A204.1 (cell line): ENCODE results near the gene CCNG2.
"Not testable (repeated sequence)": the region's sequence is repeated elsewhere in the genome, so short reads cannot be mapped to it uniquely, and the experiment has no call there.

Experiments
- FAIRE-seq: peaks from 2 replicates; lab custom pipeline; 2012; peaks lifted over from hg19 to GRCh38; lab: Jason Lieb, UNC

CCNG2 gene, protein sequence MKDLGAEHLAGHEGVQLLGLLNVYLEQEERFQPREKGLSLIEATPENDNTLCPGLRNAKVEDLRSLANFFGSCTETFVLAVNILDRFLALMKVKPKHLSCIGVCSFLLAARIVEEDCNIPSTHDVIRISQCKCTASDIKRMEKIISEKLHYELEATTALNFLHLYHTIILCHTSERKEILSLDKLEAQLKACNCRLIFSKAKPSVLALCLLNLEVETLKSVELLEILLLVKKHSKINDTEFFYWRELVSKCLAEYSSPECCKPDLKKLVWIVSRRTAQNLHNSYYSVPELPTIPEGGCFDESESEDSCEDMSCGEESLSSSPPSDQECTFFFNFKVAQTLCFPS

DNA sequence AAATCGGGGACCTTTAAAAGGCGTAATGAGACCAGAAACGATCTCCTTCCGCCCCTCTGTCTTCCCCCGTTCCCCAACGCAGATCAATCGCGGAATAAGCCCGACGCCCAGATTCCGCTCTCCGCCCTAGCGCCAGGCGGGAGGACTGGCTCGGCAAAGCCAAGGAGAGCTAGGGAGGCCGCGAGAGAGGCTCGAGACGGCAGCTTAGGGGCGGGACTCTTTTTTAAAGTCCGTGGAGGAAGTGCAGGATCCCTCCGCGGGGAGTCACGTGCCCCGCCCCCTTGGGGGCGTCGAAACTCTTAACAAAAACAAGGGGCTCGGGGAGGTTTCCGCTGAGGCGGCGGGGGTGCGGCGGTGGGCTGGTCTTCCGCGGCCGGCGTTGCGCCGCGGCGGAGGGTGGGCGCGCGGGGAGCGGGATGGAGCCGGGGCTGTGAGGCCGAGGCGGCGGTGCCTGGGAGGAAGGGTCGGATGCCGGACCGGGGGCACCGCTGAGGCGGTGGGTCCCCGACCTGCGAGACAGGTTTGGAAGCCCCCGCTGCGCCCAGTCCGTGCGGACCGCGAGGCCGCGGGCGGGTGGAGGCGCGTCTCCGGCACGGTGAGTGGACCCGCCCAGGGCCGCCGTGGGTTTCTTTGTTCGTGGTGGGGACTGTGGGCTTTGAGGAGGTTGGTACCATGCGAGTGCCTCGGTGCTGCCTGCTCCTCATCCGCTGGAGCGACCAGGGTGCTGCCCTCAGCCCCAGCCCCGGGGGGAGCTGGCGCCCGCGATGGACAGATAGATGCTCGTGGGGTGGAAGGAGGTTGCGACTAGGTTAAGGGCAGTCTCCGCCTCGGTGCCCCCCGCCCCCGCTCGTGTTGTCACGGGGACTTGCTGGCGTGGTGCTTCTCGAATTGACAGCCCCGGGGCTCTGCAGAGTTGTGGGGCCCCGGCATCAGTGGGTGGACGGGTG lies at the start of gene CCNG2:
CCNG2 (plus strand) TSS at position 296 of the 947 bp plus-strand sequence. CDS start 1,326 bp downstream, outside the sequence.
- no peak for FAIRE-seq

DNA sequence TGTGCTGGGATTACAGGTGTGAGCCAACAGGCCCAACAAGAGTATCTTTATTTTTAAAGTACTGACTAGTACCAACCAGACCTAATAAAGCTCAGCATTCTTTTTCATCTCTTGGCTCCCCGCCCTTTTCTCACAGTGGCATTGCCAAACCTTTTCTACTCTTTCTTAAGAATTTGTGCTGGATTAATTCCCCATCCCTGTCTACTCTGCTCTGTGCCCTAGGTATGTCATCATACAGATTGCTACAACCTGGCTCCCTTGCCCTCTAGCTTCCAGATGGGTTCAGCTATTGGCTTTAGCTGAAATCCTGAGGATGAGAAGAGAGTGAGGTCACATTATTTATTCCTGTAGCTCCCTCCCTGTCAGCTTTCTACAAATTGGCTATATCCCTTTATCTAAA lies 46.3 kb upstream of the CCNG2 start:
- no peak for FAIRE-seq

DNA sequence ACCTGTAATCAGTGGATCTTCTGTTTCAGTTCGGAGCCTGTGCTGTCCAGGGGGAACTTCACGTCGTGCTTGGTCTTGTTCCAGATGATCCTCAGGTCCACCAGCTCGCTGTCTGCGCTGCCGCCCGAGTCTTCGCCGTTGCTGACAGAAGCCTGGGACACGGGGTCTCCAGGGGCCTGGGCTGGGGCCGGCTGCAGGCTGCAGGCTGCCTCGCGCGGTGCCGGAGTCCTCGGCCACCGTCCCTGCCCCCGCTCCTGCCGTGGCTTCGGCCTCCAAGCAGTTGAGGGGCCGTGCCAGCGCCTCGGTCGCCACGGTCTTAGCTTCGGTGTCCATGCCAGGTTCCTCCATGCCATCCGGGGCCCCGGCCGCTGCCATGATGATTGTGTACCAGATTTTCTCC lies 43.9 kb upstream of the CCNG2 start:
- no peak for FAIRE-seq

DNA sequence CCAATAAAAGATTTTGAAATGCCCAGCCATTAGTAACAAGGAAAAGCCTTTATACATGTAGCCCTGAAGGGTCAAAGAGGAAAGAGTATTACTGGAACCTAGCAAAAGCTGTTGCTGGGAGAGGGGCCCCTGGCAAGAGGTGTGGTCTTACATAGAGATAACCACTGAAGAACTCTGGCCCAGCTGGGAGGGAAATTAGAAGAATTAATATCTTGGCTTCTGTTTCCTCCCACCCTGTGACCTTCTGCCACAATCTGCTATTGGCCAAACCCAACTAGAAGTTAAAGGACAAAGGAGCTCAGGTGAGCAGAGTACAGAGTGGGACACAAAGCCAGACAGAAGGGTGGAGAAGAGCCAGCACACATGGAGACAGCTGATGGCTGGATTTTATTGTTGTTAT lies 39.3 kb upstream of the CCNG2 start:
- no peak for FAIRE-seq

DNA sequence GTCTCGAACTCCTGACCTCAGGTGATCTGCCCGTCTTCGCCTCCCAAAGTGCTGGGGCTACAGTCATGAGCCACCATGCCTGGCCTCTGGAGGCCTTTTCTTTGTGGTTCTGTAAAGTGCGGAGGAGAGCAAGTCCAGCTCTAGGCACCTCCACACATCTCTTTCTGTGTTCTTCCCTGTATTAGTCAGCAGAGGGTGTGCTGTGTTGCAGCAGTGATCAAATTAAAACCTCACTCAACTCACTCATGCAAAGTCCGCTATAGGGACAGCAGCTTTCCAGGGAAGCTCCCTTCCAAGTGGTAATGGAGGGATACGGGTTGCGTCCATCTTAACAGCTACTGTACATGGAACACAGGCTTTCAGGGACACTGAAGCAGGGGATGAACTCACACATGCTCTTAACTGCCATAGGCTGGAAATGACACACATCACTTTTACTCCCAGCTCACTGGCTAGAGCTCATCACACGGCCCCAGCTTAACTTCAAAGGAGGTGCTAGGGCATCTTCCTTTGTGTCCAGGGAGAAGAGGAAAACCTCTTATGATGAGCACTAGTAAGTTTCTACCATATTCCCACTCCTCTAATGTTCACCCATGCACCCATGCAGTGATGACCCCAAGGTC lies 36.0 kb upstream of the CCNG2 start:
- no peak for FAIRE-seq

DNA sequence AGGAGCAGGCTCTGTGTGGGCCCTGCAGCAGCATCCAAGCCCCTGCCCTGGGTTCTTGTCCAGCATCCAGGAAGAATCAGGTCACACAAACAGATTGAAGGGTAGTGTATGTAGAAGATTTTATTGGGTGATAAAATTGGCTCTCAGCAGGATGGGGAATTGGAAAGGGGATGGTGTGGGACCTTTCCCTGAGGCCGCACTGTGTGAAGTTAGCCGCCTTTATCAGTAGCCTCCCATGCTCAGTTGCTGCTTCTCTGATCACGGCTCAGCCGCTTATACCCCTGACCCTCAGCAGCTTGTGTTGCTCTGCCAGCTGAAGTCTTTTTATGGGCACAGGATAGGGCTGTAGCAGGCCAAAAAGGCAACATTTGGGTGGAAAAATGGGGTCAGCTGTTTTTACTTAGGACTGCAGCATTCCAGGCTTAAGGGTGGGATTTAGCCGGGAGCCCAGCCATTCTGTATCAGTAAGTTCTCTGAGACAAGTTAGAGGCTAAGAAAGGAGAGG lies 35.2 kb upstream of the CCNG2 start:
- no peak for FAIRE-seq

DNA sequence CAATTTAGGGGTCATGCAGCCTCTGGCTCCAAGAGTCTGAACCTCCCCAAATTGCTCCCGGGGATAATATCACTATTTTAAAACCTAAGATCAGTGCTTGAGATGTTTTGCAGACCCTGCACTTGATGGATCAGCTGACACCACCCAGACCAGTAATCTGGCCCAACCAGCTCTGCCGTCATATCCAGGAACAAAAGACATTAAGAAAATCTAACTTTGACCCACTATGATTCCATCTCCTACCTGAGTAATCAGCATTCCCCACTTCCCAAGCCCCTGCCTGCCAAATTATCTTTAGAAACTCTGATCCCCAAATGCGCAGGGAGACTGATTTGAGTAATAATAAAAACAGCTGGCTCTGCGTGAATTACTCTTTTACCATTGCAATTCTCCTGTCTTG lies 34.4 kb upstream of the CCNG2 start:
- FAIRE-seq, result no peak

DNA sequence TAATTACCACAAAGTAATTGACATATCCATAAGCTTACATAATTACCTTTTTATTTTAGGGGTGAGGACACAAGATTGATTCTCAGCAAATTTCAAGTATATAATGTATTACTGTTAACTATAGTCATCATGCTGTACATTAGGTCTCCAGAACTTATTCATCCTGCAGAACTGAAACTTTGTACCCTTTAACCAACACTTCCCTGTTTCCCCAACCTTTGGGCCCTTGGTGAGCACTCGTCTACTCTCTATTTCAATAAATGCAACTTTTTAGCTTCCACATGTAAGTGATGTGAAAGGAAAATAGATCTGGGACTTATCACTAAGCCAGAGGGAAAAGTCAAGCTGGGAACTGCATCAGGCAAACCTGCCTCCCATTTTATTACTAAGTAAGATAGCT lies 33.6 kb upstream of the CCNG2 start:
- no peak for FAIRE-seq

DNA sequence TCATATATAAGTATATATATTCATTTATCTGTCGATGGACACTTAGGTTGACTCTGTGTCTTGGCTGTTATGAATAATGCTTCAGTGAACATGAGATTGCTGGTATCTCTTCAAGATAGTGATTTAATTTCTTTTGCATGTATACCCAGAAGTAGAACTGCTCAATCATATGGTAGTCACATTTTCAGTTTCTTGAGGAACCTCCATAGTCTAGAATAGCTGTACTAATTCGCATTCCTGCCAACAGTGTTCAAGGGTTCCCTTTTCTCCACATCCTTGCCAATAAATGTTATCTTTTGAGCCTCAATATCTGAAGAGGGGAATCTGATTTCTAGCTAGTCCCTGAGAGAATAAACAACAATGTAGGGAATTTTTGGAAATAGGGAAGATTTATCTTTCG lies 32.4 kb upstream of the CCNG2 start:
- no peak for FAIRE-seq

DNA sequence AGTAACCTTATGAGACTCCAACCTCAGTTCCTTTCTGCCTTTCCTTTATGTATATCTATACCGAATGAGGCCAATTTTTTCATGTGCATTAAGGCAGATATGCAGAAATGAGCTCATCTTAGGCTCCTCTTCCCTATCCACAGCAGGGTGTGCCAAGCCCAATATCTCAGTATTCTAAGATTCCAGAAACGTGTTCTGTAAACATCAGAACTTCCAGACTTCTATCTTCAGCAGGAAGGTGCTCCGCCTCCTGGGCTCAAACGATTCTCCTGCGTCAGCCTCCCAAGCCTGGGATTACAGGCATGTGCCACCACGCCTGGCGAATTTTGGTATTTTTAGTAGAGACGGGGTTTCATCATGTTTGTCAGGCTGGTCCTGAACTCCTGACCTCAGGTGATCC lies 31.0 kb upstream of the CCNG2 start:
- no peak for FAIRE-seq

DNA sequence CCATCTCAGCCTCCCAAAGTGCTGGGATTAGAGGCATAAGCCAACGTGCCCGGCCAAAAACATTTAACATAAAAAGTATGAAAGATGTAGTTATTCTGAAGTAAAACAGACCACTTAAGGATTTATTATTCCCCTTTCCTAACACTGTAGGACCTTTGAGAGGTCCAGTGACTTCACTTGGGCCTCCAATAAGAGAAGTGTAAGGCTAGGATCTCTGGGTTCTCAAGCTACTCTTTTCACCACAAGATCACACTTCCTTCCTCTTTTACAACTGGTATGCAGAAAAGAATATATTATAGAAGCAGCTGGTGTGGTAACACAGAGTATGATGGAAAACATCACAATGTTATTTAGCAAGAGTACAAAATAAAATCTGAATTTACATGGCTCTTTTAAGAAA lies 30.2 kb upstream of the CCNG2 start:
- no peak for FAIRE-seq

DNA sequence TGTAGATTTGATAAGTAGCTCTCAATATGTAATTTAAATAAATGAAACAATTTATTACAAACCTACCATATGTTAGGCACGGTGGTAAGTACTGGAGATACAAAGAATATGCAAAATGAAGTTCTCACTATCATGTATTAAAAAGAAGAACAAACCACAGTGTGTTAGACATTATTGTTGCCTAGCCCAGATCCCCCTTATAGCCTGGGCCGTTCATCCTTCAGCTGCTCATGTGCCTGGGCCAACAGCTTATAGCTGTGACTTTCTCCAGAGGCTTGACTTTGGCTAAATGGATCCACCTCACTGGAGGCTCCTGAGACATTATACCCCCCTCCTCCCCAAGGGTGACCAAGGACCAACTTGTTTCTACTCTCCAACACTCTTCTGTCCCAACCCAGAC lies 29.8 kb upstream of the CCNG2 start:
- FAIRE-seq, result no peak

DNA sequence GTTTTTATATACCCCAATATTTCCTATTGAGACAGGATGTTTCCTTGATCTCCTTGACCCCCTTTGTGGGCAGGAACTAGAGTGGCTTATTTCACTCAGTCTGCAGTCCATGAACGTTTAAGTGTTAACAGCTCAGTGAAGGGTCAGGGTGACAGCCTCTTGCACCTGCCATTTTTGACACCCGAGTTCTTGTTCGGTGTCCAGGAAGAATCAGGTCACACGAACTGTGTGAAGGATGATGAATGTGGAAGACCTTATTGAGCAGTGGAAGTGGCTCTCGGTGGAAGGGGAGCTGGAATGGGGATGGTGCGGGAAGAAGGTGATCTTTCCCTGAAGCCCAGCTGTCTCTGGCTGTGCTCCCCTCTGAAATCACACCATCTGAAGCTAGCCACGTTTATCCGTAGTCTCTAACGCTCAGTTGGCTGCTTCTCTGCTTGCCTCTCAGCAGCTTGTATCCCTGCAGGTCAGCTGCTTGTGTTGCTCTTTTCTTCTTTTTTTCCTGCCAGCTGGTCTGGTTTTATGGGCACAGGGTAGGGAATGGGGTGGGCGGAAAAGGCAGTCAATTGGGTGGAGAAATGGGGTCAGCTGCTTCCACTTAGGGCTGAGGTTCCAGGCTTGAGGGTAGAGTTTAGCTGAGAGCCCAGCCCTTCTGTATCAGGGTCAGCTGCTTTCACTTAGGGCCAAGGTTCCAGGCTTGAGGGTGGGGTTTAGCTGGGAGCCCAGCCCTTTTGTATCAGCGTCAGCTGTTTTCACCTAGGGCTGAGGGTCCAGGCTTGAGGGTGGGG lies 29.0 kb upstream of the CCNG2 start:
- FAIRE-seq, result no peak

DNA sequence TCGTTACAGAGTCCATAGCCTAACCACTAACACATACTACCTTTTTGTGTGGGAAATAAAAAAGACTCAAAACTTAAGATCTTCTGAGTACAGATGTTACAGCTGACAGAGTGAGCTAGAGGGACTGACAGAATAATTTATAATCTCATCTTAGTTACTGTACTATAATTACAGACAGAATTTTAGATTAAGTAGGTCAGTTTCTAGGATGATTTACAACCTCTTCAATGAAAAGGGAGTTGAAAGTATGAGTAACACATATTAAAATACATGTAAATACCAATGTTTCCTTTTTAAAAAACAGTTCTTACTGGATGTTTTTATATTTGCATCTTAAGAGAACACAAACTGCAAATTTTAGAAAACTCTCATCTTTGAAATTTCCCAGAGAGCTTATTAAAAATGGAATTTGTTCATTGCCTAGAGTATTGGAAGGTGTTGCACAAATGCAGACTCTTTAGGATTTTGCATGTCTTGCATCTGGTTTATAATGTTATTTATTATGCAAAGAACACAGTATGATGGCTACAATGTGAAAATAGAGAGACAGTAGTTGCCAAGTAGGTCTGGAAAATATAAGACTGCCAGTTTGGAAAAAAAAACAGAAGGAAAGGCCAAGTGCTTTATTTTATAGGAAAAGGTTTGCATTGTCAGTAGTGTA lies 24.2 kb upstream of the CCNG2 start:
- FAIRE-seq, result no peak

DNA sequence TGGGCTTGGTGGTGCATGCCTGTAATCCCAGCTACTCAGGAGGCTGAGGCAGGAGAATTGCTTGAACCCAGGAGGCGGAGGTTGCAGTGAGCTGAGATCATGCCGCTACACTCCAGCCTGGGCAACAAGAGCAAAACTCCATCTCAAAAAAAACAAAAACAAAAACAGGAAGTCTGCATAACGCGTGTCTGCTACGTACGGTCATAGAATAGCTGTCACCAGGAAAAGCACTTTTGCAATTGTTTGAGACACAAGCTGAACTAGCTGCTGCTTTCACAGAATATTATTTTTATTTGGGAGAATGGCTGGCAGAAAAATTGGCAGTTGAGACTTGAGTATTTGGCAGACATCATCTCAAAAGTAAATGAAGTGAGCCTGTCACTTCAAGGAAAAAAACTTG lies 19.6 kb upstream of the CCNG2 start:
- FAIRE-seq, result not testable (repeated sequence)

DNA sequence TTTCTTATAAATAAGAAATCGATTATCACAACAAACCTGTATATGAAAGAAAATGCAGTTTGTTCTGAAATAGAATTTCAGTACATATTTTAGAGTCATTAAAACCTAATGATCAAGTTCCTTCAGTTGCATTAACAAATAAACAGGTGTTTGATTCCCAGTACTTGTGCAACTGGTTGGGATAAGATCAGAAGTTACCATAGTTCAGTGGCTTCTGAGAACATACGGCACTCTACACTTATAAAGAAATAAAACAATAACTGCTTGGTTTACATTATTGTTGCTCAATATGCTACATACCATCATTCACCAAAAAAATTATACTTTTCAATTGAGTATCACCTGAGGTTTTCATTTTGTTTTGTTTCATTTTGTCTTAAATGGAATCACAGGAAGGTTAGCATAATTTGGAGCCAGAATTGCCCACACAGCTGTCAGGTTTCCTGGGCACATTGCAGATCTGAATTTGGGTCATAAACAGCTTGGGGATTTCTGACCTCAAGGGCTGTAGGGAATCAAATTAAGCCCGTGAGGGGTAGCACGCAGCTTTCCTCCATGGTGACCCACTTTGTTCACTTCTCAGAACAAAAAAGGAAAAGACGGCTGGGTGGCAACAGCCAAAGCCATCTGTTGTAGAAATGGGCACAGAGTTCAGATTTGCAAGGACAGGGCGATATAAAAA lies 14.9 kb upstream of the CCNG2 start:
- FAIRE-seq, result no peak

DNA sequence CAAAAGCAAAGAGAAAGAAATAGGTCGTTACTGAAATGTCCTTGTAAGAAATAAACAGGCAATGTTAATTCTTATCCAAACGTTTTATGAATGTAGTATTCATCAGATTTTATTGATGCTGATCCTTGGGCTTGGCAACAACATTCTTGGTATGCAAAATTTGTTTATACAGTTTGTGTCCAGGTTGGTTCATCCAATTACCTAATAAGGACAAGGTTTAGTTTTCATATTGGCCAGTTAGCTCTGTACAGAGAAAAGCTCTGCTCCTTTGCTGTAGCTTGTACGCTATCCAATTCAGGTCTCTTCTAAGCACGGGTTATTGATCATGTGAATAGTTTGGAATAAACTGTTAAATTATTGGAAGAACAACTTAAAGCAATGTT lies 14.4 kb upstream of the CCNG2 start:
- FAIRE-seq, result no peak

DNA sequence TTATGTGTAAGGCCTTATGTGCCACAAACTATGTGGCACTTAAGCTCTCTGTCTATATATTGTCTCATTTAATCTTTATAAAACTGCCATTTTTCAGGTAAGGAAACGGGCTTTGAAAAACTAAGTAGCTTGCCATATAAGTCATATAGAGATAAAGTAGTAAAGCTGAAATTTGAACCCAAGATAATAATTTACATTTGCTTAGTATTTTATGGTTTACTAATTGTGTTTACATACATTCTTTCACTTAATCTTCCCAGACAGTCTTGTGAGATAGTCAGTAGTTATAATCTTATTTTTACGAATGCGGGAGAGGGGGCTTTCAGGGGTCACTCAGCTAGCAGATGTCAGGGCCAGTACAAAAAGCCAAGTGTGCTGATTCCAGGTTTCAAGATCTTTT lies 13.9 kb upstream of the CCNG2 start:
- no peak for FAIRE-seq

DNA sequence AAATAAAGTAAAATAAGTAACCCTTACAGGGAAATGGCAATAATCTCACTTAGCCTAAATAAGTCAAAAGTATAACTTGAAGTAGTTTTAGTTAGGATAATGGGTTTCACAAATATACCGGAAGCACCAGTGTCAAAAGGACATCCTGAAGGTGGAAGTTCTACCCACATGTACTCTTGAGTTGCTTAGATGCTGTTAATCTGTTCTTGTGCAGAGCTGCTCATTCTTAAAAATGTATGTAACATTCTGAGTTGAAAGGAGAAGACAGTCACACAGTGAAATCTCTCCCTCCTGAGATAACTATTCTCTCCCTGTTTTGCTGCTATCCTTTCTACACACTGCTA lies 11.2 kb upstream of the CCNG2 start:
- no peak for FAIRE-seq

DNA sequence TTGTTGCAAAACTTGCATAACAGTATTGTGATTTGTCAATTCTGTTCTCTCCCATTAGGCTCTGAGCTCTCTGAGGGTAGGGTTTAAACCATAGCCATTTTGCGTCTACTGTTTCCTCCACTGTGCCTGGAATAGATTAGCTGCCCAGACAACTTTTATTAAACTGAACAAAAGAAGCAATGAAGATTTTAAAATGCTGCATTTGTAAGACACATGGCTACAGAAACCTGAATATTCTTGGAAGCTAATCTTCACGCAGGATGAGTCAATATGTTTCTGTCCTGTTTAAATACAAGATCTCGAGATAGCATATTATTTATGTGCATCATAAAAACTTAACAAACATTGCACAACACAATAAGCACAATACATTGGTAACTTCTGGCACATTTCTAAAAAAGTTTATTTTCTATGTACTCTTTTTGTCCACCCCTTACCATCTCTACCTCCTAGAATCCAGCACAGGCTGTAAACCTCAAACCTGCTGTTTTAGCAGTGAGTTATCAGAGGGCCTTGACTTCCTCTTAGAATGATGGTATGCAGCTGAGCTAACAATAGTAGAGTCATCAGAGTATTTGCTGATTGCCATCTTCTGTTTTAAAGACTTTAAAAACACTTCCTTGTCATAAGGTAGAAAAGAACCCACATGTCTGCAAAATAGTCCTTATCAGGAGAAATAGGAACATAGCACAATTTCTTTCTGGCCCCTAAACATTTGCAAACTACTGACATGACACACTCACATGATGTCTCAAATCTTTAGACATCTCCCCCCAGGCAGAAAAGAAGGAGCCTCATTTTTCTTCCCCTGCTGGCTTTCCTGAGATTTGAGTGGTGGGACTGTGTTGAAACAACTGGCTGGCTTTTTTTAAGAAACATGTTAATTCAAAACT lies 10.6 kb upstream of the CCNG2 start:
- no peak for FAIRE-seq
